KOPT-K1 (cell line): ENCODE measurements around the gene KLHL2.
"Not testable (repeated sequence)": the region's sequence is repeated elsewhere in the genome, so short reads cannot be mapped to it uniquely, and the experiment has no call there.

Experiments
- H3K27ac ChIP-seq: fragments of 200-600 bp; sonication (generic); 2 replicates; pipeline ENCODE4 v1.5.1; 2016; ENCODE audit warnings: antibody characterized with exemption, mild to moderate bottlenecking, low read depth, low read length; ENCODE audit not compliant: poor library complexity, severe bottlenecking
- H3K36me3 ChIP-seq: fragments of 200-600 bp; sonication (generic); 2 replicates; pipeline ENCODE4 v1.5.1; 2017; ENCODE audit warnings: antibody characterized with exemption, mild to moderate bottlenecking, low read length, moderate library complexity; ENCODE audit not compliant: insufficient read depth
- H3K9me3 ChIP-seq: fragments of 200-600 bp; sonication (generic); 2 replicates; pipeline ENCODE4 v1.5.1; 2017; ENCODE audit warnings: antibody characterized with exemption, low read length, mild to moderate bottlenecking; ENCODE audit not compliant: insufficient read depth, poor library complexity, severe bottlenecking

Gene KLHL2

DNA sequence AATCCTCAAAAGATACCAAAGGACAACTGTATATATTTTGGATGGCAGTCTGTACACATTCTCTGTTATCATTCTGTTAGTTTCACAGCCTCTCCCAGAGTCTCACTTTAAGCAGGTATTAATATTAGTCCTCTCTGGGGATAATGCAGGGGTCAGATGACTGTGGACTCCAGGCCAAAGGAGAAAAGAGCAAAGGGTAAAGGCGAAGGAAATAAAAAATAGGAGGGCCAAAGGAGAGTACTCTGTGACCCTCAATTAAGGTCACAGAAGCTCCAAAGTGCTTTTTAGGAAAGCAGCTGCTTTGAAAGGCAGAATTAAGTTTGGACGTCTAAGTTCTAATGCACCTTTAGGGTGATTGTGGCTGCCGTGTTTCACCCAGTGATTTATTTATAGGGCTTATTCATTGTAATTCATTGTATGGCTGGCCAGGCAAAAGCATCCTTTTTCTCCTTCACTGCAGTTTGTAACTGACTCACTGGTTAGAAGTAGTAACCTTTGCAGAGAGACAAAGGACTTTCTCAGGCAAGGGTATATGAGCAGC, 127.9 kb downstream of the KLHL2 start:
- Histone ChIP-seq H3K36me3 (peaks cover 100% of the 10 kb centered on the region), H3K27ac (no peak overlapping the region), H3K9me3 (no peaks in the 10 kb centered on the region)

DNA sequence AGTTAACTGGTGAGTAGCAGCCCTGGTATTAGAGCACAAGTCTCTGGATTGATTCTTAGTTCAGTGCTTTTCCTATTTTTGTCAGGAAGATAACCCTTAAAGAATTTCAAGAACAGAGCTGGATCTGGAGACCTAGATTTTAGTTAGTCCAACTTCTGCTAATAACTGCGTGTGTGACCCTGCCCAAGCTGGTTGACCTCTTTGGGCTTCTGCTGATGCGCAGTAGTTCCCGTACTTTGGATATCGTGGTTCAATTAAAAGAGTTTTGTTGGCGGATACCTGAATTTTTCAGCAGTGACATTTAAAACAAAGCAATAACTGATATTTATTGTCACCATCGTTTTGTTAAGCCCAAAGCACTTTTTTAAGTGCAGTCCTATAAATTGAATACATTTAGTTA, 129.4 kb downstream of the KLHL2 start:
- H3K27ac ChIP-seq = no peak overlapping the region
- no peaks in the 10 kb centered on the region for H3K9me3 ChIP-seq
- H3K36me3 ChIP-seq = peaks cover 100% of the 10 kb centered on the region

DNA sequence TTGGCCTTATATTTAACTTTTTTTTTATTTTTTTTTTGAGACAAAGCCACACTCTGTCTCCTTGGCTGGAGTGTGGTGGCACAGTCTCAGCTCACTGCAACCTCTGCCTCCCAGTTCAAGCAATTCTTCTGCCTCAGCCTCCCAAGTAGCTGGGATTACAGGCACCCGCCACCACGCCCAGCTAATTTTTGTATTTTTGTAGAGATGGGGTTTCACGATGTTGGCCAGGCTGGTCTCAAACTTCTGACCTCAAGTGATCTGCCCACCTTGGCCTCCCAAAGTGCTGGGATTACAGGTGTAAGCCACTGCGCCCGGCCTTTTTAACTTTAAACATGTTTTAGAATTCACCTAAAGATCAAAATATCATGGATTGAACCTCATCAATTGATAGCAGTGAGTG, 135.0 kb downstream of the KLHL2 start:
- not testable (repeated sequence) for H3K27ac ChIP-seq, H3K9me3 ChIP-seq
- peaks cover 71% of the 10 kb centered on the region for H3K36me3 ChIP-seq

DNA sequence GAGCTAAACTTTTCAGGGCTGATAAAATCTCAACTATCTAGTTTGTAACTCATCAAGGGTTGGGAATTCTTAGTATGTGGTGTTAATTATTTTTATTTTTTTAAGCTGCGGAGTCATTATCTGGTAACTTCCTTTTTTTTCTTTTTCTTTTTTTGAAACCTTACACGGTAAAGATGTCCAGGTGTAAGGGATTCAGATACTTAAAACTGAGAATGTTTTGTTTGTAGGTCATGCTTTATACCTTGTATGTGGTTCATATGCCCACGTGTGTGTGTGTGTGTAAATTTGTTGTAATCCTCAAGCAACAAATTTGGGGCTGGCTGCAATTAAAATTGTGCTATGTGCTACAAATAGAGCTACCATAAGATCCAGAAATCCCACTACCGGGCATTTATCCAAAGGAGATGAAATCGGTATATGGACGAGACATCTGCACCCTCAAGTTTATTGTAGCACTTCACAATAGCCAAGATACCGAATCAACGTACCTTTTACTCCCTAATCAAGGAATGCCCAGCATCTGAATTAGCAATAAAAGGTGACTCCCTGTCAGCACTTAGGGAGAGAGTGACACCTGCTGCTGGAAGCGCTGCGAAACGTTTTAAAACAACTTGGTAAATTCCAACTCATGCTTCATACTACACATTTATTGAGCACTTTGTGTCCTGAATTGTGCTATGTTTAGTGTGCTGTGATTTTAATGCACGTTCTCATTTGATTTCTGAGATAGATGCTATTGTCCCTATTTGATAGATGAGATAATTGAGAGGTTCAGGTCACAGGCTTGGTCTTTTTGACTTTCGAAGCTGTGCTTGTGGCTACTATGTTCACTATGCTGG, 136.2 kb downstream of the KLHL2 start:
- H3K36me3 ChIP-seq = peaks cover 59% of the 10 kb centered on the region
- no peaks in the 10 kb centered on the region for H3K9me3 ChIP-seq
- no peak overlapping the region for H3K27ac ChIP-seq

DNA sequence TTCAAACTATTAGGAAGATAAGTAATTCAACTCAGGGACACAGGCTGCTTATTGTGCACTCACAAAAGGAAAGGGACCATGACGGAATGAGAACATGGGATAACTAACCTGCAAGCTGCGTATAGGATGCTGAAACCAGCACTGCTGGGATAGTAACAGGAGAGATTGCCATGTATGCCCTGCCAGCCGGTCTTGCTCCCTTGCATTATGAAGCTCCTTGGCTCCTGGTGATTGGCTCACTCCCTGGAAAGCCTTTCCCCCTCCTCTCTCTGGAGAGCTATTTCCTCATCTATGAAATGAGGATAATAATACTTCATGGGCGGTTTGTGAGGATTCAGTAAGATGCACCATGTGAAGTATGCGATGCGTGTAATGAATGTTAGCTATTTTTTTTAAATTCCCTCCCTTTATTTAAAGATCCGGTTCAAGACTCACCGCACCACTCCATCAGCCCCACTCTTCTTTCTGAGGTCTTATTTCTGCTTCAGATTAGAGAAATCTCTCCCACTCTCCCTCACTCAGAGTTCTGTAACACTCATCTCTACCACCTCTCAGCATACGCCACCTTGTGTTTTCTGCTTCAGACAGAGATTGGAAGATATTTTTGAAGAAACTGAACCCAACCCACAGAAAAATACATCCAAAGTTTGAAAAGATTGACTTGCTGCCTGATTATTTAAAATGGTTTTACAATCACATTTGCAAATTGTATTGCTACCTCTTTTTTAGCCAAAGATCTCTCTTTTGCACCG, 138.5 kb downstream of the KLHL2 start:
- Histone ChIP-seq H3K9me3 (no peaks in the 10 kb centered on the region), H3K27ac (no peak overlapping the region)

DNA sequence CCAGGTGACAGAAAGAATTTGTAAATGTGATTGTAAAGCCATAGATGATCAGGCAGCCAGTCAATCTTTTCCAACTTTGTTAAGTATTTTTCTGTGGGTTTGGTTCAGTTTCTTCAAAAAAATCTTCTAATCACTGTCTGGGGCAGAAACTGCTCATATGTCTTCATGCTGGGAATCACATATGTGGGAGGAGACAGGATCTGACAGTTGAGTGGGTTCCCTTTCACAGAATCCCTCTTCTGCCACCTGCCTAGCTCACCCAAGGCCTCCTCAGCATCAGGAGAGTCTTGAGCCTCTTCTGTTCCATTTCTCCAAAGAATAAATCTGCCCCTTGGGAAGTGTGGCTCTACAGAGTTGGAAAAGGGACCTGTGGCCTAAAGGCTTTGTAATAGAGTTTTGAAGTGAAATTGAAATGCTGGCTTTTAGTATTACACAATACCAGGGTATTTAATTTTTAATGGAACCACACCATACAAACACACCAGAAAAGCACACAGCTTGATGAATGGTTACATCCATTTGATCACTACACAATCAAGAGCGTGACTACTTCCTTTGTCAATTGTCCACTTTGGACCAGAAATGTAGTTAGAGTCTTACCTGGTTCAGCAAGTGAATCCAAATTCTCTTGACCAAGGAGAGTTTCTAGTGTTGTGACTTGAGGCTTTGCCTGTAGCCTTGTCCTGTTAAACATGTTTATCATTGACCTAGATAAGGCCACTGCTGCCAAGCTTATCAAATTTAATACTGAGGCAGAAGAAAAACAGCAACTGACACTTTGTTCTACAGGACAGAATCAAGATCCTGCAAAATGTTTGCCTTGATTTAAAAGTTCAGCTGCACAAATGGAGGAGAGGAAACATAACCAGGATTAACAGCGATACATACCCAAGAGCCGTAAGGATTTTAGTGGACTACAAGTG, 140.5 kb downstream of the KLHL2 start:
- Histone ChIP-seq H3K9me3 (no peaks in the 10 kb centered on the region), H3K36me3 (peaks cover 16% of the 10 kb centered on the region), H3K27ac (no peak overlapping the region)

More for the DNA sequence above, 138.5 kb downstream of the KLHL2 start:
- peaks cover 36% of the 10 kb centered on the region for H3K36me3 ChIP-seq

DNA sequence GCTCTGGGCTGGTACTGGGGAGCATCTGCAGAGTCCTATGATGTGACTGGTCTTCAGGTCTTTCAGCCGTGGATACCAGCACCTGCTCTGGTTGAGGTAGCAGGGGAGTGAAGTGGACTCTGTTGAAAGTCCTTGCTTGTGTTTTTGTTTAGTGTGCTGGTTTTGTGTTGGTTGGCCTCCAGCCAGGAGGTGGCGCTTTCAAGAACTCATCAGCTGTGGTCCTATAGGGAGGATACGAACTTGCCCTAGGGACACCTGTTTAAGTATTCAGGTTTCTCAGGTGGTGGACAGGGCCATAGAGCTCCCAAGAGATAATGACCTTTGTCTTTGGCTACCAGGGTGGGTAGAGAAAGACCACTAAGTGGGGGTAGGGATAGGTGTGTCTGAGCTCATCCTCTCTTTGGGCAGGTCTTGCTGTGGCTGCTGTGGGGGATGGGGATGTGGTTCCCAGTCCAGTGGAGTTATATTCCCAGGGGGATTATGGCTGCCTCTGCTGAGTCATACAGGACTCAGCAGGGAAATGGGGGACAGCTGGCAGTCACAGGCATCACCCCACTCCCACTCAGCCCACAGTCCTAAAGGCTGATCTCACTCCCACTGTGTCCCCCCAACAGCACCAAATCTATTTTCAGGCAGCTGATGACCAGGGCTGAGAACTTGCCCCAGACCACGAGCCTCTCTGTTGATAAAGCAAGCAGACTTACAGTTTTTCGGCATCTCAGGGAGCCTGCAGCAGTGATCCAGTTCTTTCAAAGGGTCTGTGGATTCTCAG, 144.2 kb downstream of the KLHL2 start:
- Histone ChIP-seq H3K27ac (no peak overlapping the region), H3K36me3 (no peaks in the 10 kb centered on the region)

DNA sequence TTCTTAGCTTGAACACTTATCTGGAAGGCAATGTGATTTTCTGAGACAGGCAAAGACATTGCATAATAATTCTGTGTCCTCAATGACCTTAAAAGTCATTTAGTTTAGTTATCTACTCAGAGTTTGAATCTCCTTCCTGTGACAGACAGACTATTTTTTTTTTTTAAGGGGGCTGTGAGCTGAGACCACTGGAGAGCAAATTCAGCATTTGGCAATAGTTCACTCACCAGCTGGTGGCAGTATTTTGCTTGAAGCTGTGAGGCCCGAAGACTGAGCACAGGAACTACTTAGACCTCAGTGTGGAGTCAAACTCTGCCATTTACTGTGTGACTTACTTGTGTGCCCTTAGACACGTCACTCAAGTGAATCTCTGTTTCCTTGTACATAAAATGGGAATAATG, 148.5 kb downstream of the KLHL2 start:
- no peaks in the 10 kb centered on the region for H3K36me3 ChIP-seq
- no peak overlapping the region for H3K27ac ChIP-seq
- no peaks in the 10 kb centered on the region for H3K9me3 ChIP-seq

More for the DNA sequence above, 144.2 kb downstream of the KLHL2 start:
- H3K9me3 ChIP-seq = no peaks in the 10 kb centered on the region

DNA sequence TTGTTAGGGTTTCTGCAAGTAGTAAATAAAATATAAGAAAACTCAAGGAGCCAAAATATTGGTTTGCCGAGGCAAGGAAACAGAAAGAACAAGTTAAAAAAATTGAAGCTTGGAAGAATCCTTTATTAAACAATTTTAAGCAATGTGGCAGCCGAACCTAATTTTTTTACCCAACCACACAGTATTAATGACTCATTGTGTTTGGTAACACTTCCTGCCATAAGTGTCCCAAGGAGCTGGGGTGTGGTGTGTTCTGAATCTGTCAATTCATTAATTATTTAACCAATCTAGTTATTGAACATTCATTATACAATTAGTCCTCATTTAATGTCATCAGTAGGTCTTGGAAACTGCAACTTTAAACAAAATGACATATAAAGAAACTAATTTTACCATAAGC, 152.1 kb downstream of the KLHL2 start:
- H3K36me3 ChIP-seq = no peaks in the 10 kb centered on the region
- H3K27ac ChIP-seq = no peak overlapping the region
- no peaks in the 10 kb centered on the region for H3K9me3 ChIP-seq

DNA sequence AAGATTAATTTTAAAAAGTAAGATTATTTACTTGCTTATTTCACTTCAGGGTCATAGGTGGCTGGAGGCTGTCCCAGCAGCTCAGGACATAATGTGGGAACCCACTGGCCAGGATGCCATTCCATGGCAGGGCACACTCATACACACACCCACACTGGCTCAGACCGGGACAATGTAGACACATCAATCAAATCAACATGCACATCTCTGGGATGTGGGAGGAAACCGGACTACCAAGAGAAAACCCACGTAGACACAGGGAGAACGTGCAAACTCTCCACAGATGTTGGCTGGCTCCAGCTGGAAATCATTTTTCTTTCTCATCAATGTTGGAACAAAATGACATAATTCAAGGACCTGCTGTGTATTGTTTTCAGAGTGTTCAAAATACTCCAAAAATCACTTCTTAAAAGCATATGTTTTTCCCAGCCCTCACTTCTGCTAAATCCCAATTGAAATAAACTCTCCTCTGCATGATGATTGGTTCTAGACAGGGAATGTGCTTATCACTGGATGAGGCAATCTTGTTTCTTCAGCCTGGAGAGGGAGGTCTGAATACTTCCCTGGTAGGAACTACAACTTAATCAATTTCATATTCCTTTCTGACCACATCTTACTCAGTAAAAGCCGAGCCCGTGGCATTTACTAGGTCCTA, 152.8 kb downstream of the KLHL2 start:
- no peaks in the 10 kb centered on the region for H3K36me3 ChIP-seq
- no peak overlapping the region for H3K27ac ChIP-seq
- H3K9me3 ChIP-seq = no peaks in the 10 kb centered on the region

DNA sequence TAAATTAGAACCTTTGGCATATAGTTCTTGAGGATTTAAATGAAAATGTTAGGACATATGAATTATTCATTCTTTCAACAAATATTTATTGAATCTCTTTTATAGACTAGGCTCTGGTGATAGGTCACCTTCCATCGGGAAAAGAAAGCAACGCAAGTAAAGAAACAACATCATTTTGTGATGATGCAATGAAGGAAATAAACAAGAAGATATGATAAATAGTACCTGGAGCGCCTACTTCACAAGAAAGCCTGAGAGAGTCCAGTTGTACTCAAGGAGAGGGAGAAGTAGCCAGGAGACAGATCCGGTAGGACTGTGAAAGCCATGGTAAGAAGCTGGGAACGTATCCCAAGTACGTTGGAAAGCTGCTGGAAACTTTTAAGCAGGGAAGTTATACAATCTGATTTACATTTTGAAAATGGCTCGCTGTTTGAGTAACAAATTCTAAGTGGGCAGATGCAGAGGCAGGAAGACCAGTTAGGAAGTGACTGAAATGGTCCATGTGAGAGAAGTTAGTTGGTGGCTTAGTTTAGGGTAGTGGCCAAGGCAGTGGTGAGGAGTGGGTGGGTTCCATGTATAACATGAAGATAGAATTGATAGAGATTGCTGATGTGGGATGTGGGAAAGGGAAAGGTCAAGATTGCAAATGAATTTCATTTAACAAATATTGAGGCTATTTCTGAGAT, 153.8 kb downstream of the KLHL2 start:
- Histone ChIP-seq H3K27ac (no peak overlapping the region), H3K9me3 (no peaks in the 10 kb centered on the region), H3K36me3 (no peaks in the 10 kb centered on the region)

DNA sequence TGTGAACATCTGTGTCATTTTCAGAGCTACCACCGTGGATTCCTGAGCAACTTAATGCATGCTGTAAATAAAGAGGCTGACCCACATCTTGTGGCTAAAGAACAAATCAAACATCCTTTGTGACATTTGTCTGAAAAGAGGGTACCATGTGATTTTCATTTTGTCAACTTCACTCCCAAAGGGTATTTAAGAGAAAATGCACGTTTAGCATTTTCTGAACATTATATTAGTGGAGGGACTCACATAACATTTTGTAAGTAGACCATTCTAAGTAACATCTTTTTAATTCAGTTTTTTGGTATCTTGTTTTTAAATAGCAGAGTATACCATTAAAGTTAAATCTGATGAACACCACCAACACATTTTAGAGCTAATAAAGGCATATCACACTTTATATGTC, 154.4 kb downstream of the KLHL2 start:
- H3K36me3 ChIP-seq = no peaks in the 10 kb centered on the region
- no peak overlapping the region for H3K27ac ChIP-seq
- no peaks in the 10 kb centered on the region for H3K9me3 ChIP-seq

DNA sequence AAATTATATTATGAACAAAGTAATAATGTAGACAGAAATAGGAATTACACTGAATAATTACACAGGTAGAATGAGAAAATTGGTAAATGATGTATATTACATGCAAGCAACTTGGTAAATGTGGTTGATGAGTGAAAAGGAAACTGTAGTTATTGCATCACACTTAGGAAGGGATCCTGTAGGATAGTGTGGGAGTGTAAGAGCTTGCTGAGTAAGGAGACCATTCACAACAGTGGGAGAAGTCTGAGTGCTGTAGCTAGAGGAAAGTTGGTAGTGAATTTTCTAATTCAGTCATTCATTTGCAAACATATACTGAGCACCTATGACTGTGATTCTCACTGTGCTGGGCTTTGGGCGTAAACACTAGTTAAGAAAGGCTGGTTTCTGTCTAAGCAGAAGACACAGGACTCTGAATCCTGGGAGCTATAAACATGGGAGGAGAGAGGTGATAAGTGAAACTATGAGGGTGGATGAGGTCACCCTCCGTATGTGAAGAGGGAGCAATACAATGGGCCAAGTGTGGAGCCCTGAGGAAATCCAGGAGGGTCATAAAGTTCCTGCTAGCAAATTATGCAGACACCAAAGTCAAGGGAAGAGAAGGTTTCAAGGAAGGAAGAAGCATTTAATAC, 157.2 kb downstream of the KLHL2 start:
- H3K36me3 ChIP-seq = no peaks in the 10 kb centered on the region
- no peak overlapping the region for H3K27ac ChIP-seq
- H3K9me3 ChIP-seq = no peaks in the 10 kb centered on the region
